ENCODE measurements around the gene OR9Q1. TPM values are rescaled to one million over a fixed set of nuclear protein-coding genes. Genes with fewer than 3 reads are reported as not detected.

Gene OR9Q1
- total and polyA plus RNA-seq, 4 experiments from 2014 or later = not detected

GRCh38 chr11:58227956-58228615, 204.4 kb downstream of the OR9Q1 start:
- H3K27ac ChIP-seq (ENCODE audit: low read depth, low read length) = no peak overlapping the region
- H3K4me3 ChIP-seq (ENCODE audit: low read length in 2 of 2) = no peak overlapping the region
- H3K9me3 ChIP-seq (ENCODE audit: control insufficient read depth in 1 of 2, low read length in 2 of 2) = no peaks in the 10 kb centered on the region
- Mint-ChIP-seq H3K4me1 (no peaks in the 10 kb centered on the region), H3K36me3 (no peaks in the 10 kb centered on the region), H3K27ac (no peak overlapping the region), H3K4me3 (no peak overlapping the region), H3K9me3 (peaks cover 0 to 6% (median 0%) of the 10 kb centered on the region in 8 donors), H3K27me3 (peaks cover 4 to 11% of the 10 kb centered on the region in 2 donors)
- no peaks in the 10 kb centered on the region for H3K36me3 ChIP-seq (ENCODE audit: insufficient read depth, low read length)
- no peaks in the 10 kb centered on the region for H3K27me3 ChIP-seq (ENCODE audit: insufficient read depth, low read length)
- POLR2A ChIA-PET (ENCODE audit: partially characterized antibody) = no interaction called here
- no peaks in the 10 kb centered on the region for H3K4me1 ChIP-seq (ENCODE audit: insufficient read depth, low read length)
- no peak for DNase-seq
- CTCF ChIA-PET (ENCODE audit: partially characterized antibody) = no interaction called here
- intact Hi-C loops (cut with micrococcal nuclease) = no loop called here

Other genes with a start within 250 kb of the OR9Q1 start
- not detected for gene OR6Q1, start 7.1 kb downstream of the OR9Q1 start, total RNA-seq
- not detected for gene OR6Q1, start 7.1 kb downstream of the OR9Q1 start, polyA plus RNA-seq
- not detected for gene OR9I1, start 101.6 kb downstream of the OR9Q1 start, total RNA-seq
- not detected for gene OR9I1, start 101.6 kb downstream of the OR9Q1 start, polyA plus RNA-seq
- not detected for gene OR9Q2, start 165.2 kb downstream of the OR9Q1 start, total RNA-seq
- not detected for gene OR9Q2, start 165.2 kb downstream of the OR9Q1 start, polyA plus RNA-seq
- not detected for gene OR1S2, start 180.3 kb downstream of the OR9Q1 start, total RNA-seq
- gene OR1S2, start 180.3 kb downstream of the OR9Q1 start, polyA plus RNA-seq = not detected
- not detected for gene OR1S1, start 188.8 kb downstream of the OR9Q1 start, total RNA-seq
- not detected for gene OR1S1, start 188.8 kb downstream of the OR9Q1 start, polyA plus RNA-seq
- gene OR10Q1, start 205.0 kb downstream of the OR9Q1 start, total RNA-seq = not detected
- not detected for gene OR10Q1, start 205.0 kb downstream of the OR9Q1 start, polyA plus RNA-seq
- gene OR10W1, start 244.4 kb downstream of the OR9Q1 start, total RNA-seq = not detected
- not detected for gene OR10W1, start 244.4 kb downstream of the OR9Q1 start, polyA plus RNA-seq

Data from CD4-positive, alpha-beta memory T cell (primary cell).